NOMO-1 treated with DMSO at 0.1 percent for 48 hours (cell line): ENCODE data around the gene CACNA1A.
A peak's percentile ranks its signal among the peaks of the same experiment; 100 is the strongest.

Source experiments
- DNase-seq: peaks from one replicate; lab custom pipeline; 2025; ENCODE audit not compliant: unreplicated experiment; lab: John Stamatoyannopoulos, UW

The CACNA1A gene

DNA sequence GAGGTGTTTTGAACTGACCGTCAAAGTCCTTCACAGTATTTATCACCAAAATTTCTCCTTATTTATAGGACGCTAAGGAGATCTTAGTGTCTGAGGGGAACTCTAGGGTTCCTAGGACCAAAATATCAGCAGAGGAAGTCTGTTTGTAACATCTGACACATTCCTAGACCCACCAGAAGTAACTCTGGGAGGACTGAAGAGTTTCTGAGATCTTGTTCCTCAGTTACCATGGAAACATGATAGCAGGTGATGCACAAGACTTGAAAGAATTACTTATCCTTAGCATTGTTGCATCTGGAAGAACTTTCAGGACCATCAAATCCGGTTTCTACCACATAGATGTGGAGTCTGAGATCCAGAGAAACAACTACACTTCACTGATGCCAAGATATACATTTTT, 191.5 kb downstream of the CACNA1A start:
- DNase-seq, result no peak

DNA sequence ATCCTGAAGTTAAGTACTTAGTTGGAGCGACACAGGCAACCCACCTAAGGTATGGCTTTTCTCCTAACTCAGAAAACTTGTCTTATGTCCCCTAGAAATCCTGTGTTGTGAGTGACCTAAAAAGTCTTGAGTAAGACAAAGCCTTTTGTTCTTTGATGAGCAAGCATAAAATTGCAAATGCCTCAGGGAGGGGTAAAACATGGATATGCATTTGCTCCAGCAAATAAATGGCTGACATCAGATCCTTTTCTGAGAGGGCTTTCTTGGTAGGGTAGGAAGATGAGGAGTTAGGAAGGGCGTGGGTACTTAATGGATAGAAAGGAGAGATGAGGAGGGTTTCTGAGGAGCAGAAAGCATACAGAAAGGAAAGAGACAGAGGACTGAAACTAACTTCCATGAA, 192.4 kb downstream of the CACNA1A start:
- DNase-seq, result no peak

DNA sequence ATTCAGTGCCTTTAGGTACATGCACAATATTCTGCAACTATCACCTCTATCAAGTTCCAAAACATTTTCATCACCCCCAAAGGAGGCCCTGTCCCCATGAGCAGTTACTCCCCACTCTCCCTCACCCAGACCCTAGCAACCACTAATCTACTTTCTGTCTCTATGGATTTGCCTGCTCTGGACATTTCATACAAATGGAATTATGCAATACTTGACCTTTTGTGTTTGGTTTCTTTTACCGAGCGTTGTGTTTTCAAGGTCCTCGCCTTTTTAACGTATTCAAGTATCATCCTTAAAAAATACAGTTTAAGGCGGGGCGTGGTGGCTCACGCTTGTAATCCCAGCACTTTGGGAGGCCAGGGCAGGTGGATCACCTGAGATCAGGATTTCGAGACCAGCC, 196.4 kb downstream of the CACNA1A start:
- no peak for DNase-seq

DNA sequence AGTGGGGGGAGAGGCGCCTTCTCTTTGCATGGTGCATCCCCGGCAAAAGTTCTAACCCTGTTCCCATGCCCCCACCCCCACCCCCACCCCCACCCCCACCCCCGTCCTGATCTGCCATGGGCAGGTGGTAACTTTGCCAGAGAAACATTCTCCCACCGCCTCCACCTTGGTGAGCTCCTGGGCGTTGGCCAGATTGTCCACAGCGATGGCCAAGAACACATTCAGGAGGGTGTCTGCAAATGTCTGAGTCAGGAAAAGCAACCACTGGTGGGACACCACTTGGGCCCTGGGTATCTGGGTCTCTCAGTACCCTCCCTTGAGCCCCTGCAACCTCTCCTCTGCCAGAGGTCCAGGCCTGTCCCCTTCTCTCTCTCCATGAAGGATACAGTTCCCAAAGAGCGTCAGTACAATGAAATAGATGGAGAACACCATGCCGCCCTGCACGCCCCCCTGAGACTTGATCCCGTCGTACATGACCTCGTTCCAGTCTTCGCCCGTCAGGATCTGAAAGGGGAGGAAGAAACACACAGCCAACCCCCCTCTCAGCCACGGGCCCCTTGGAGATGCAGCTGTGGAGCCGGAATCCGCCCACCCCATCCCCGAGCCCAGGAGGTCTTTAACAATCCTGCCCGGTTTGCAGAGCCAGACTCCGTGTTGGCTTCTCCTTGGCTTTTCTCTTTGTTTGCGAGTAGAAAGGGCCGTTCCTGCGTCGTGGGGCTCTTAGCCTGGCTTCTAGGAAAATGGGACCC, 202.7 kb downstream of the CACNA1A start:
- no peak for DNase-seq

DNA sequence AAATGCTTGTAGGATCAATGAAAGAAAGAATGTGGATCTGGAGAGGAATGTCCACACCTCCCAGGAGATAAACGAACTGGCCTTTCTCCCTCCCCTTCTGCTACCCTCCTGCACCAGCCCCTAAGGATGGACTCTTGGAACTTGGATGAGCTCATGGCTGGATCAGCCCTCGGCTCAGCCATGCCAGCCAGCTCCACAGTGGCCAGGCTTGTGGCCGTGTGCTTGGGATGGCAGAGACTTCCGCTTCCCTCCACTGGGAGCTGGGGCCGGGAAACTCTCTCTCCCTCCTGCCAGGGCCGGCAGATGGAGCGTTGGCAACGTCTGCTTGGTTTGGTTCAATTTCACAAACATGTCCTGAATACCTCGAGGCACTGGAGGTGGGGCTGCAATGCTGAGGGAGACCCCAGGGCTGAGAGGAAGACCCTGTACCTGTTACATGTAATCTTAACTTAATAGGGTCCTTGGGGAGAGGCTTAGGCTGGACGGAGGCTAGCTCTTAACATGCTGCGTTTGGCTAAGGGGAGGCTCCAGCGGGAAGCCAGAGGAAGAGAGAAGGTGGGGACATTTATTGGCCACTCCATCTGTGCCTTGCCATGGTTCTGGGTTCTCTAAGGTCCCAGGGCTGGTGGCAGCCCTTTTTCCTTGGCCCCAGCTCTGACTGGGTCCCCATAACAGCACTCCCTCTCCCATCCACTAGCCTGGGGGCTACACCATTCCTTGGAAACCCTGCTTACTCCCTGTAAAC, 203.6 kb downstream of the CACNA1A start:
- DNase-seq, result no peak

DNA sequence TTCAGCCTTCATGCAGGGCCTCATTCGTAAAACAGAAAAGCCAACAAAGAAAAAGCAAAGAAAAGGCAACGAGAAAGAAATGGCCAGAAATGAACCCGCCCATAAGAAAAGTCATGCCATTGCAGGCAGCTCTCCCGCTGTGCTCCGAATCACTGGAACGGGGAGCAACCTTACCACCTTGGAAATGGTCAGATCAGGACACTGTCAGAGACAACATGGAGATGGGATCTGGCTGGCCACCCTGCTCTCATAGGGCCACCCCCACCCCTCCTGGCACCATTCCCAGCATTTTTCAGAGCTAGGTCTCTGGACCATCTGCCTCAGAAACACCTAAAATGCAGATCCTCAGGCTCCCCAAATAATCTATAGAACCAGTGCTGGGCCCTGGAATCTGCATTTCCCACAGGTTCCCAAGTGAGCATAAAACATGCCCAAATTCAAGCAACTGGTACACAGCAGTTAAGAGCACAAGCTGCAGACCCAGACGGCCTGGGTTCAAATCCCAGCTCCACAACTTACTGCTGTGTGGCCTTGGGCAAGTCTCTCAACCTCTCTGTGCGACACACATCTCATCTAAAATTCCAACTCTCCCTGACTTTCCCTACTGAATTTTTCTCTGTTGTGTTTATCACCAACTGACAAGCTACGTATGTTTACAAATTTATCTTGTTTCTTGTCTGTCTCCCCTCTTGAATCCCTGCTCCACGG, 204.5 kb downstream of the CACNA1A start:
- no peak for DNase-seq

DNA sequence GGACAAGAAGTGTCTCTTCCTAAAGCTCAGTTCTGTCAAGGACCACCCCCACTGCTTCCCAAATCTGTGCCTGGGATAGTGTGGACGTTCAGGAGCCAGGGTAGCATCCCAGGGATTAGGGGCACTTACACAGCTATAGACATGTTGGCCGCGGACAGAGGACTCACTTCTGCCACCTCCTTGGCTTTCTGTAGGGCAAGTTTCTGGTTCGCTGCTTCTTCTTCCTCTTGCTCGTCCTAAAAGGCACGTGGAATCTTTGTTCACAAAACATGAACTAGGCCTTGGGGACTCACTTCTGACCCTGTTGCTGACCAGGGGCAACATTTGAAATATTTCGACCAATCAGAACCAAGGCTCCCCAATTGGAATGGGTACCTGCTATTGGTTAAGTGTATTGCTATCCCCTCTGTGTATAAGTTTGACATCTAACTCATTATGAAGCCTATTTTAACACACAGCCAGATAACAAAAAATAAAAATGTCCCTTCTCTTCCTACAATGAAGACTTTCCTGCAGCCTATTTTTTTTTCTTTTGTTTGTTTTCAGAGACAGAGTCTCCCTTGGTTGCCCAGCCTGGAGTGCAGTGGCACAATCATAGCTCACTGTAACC, 205.8 kb downstream of the CACNA1A start:
- DNase-seq, result no peak

DNA sequence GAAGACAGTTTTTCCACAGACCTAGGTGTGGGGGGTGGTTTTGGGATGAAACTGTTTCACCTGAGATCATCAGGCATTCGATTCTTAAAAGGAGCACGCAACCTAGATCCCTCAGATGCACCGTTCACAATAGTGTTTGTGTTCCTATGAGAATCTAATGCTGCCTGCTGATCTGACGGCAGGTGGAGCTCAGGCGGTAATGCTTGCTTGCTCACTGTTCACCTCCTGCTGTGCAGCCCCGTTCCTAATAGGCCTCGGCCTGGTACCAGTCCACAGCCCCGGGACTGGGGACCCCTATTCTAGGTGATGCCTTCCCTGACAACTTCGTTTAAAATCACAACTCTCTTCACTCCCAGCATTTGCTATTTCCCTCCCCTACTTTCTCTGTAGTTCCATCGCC, 206.4 kb downstream of the CACNA1A start:
- no peak for DNase-seq

DNA sequence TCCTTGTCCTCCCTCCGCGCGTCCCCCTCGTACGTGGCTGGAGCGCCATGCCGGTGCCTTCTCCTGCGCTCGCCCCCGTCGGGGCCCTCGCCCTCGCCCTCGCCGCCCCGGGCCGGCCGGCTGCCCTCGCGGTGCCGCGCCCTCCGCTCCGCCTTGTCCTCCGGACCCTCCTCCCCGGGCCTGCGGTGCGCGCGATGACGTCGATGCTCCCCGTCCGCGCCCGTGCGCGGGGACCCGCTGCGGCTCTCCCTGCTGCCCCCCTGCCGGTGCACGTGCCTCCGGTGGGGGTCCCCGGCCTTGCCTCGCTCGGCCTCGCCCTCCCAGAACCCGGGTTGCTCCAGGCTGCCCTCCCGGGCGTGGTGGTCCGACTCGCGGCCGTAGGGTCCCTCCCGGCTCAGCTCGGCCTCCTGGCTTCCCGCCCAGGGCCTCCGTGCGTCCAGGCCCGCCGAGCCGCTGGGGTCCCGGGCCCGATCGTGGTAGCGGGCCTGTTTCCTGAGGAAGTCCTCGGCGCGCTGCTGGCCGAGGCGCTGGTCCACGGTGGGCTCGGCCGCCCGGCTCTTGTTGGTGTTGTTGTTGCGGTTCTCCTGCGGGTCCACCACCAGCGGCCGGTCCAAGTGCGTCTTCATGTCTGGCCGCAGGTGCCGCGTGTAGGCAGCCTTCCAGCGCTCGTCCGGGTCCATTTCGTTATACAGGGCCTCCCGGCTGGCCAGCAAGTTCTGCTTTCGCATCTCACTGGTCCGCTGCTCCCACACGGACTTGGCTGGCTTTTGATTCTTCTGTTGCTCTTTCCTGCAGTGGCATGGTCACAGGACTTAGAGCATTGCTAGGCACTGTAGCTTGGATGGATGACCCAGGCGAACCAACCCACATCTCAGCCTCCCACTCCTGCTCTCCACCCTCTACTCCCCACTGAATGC, 207.5 kb downstream of the CACNA1A start:
- DNase-seq, result peak; percentile 30

DNA sequence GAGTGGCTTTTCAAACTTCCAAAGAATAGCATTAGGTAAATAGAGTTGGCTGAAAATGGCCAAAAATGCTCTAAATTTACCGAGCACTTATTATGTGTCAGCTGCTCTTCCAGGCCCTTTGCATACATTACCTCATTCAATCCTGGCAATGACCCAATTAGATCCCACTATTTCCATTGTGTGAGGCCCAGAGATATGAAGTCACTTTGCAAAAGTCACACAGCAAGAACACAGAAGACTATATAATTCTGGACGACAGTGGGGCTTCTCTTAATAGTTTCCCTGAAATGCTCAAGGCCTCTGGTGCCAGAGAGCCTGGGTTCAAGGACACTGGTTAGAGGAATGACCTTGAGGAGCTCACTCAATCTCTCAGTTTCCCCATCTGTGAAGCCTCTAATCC, 209.3 kb downstream of the CACNA1A start:
- no peak for DNase-seq

DNA sequence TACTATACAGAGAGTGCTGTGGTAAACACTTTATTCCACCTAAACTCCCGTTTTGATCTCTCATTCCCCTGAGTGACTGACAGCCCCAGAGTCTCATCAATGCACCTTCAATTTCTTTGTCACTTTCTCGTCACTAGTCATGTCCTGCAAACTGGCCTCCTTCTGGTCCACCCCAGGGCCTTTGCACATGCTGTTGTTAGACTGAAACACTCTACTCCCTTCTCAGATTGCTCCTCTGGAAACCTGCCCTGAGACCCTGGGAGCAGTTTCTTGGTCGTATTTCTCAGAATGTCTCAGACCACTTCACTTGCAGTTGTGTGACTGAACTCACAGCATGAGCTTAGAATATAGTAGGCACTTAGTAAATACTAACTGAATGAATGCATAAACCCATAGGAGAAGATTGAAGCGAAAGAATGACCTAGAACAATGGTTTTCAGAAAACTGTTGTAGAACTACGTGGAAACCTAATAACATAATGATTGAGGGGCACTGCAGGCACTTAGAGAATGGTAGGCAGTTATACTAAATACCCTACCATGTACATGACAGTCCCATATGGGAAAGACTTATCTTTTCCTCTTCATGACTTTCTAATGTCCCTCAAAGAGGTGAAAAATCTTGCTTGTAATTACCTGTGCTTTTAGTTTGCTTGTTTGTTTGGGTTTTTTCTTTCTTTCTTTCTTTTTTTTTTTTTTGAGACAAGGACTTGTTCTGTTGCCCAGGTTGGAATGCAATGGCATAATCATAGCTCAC, 211.3 kb downstream of the CACNA1A start:
- no peak for DNase-seq

DNA sequence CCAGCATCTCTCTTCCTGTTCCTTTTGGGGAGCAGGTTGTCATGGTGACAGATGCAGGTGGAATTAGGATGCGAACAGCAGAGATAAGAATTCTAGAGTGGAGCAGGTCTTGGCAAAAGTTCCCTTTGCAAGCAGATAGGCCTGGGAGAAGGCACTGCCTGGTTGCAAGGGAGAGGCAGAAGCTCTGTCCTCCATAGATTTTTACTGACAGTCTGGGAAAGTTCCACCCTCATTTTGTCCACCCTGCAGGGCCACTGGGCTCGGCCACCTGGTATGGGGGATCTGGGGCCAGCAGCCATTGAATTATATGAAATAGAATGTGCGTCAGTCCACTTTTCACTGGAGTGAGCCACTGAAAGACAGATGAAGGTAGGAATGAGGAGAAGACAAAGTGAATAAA, 214.4 kb downstream of the CACNA1A start:
- DNase-seq, result no peak

DNA sequence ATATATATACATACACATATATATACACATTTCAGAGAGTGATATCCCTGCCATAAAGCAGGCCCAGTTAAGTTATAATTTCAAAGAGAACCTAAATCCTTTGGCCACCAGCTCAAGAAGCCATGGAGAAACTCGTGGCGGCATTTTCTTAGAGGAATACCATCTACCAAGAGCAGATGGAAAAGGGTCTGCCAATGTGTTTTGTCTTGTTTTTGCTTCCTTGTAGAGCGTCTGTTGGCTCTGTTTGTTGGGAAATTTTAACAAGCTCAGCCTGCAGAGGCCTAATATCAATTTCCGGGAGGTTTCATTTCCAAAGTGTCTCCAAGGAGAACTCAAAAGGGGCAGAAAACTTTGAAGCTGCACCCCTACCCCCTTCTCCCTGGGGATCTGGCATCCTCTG, 215.5 kb downstream of the CACNA1A start:
- DNase-seq, result no peak

DNA sequence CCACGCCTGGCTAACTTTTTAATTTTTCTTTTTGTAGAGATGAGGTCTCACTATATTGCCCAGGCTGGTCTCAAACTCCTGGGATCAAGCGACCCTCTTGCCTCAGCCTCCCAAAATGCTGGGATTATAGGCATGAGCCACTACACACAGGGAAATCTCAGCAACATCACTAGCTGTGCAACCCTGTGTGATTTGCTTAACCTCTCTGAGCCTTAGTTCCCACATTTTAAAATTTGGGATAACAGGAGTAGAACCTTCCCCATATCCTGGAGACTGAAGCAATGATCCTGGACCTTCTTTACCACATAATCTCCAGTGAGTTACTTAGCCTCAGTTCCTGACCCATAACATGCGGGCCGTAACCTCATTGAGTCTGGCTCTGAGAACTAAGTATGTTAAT, 217.0 kb downstream of the CACNA1A start:
- no peak for DNase-seq

DNA sequence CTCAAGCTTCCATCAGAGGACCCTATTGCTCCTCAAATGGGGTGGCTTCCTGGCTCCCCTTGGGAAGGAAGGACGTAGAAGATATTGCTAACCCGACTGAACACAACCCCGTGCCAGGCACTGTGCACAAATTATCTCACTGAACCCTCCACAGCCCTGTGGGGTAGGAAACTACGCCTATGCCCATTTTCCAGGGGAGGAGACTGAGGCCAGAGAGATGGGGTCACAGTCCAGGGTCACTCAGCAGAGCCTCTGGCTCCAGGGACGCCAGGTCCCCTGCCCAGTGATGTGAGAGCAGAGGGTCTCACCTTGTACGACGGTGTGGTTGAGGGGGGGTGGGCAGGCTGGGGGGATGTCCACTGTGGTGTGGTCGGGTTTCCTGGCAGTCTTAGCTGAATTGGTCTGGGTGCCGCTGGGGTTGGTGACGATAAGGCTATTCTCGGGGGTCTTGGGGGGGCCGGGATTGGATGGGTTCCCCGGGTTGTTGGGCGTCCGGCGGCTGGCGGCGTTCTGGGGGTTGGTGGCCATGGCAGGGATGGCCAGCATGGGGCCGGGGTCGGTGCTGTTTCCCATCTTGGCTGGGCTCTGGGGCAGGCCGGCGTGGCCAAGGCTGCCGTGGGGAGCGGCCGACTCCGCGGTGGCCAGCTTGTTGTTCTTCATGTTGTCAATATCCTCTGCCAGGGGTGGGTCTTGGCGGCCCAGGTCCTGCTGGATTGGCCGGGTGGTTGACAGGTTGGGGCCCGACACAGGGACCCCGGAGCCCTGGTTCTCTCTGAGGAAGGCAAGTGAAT, 219.9 kb downstream of the CACNA1A start:
- no peak for DNase-seq

DNA sequence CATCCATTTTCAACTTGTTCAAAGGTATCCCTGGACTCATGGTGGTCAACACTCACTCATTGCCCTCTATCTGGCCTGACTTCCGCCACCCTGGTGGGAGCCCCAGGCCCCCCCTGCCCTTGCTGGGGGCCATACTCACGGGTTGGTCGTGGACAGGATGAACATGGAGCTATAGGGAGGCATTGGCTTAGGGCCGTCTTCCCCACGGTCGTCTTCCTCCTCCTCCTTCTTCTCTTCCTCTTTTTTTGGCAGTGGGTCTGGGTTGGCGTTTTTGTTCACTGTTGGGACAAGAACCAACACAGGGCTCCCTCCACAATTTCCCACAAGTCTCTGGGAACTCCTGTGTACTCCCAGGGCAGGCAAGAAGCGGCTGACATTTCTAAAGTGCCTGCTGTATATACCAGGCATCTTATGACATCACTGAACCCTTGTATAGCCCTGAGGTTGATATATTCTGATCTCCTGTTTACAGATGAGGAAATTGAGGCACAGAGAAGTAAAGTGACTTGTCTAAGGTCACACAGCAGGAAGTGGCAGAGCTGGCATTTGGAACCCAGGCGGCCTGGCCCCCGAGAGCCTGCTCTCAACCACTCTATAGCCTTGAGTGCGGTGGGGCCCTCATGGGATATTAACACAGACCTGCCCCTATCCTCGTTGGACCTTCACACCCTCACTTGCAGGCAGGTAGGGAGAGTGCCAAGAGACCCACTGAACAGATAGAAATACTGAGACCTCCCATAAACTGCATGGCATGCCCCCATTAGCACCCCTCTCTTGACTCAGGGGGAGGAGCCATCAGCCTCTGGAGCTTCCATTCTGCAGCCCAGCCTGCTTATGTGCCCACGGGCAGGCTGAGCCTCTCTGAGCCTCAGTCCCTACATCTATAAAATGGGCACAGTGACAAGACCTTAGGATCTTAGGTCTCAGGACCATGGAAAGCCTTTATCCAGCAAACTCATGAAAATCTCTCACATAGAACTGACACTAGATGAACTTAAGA, 221.1 kb downstream of the CACNA1A start:
- no peak for DNase-seq

DNA sequence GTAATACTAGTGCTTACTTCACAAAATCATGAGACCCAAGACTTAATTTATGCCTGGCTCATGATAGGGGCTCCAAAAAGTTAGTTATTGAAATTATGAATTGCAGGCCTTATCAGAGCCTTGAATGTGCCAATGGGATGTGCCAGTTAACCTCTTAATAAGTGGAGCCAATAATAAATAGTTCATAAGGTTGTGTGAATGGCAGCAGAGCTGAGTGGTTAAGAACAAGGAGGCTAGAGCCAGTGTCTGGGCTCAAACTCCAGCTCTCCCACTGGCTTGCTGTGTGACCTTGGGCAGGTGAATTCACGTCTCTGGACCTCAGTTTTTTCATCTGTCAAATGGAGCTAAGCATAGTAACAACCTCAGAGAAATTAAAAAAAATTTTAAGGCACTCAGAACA, 222.4 kb downstream of the CACNA1A start:
- no peak for DNase-seq
